Hippocampal formation (tissue), 2 donors: ENCODE data around the gene PCDH17.
A peak's percentile ranks its signal among the peaks of the same experiment; 100 is the strongest.

Experiments used
- DNase-seq, 2 donors: peaks; one replicate each; lab custom pipeline; 2025; lab: John Stamatoyannopoulos, UW

Gene PCDH17

DNA sequence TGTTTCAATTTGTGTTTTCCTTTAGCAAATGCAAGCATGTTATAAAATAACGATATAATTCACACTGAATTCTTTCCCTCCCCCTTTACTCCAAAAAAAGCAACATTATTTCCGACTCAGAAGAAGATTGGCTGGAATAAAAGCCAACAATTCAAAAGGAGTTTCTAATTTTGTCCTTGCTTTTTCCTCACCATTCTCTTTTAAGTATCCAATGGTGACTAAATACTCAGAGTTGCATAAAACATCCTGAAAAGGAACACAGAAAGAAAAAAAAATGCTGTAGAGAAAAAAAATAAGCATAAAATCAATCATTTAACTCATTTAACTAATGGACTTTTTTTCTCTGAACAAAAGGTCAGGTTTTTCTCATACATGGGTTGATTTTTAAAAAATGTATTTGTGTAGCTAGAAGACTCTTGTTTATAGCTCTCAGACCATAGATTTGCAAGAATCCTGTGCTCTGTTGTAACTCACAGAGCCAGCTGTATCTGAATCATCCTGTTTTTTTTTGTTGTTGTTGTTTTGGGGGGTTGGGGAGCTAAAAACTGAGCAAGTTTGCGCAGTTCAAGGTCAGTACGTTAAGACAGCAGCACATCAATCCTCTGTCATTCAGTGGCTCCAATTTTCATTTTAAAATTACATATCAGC, 108.1 kb downstream of the PCDH17 start:
- DNase-seq: peak in 1 of 2 donors; percentile 28

DNA sequence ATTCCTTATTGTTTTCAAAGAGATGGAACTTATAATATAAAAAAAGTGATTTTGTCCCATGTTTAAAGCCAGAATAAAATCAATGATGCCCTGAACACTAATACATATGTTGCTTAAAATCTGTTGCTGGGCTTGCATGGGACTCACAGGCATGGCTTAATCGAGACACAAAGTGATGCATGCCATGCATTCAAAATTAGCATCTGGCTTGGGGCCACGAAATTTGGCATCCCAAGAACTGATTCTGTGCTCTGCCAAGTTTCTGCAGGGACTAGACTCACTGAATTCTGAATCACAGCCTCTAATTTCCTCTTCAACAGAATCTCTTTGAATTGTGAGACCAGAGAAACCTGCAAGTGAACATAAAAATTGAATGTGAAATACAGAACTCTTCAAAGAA, 109.2 kb downstream of the PCDH17 start:
- peak; percentile 32 to 50 for DNase-seq

DNA sequence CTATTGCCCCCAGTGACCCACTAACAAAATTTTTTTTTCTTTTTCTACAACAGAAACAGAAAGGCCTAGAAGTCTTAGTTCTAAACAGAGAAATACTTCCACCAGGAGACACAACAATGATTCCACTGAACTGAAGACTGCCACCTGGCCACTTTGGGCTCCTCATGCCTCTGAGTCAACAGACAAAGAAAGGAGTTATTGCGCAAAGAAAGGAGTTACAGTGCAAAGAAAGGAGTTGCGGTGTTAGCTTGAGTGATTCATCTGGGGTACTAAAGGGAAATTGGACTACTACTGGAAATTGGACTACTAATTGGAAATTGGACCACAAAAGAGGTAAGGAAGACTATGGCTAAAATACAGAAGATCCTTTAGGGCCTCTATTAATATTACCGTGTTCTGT, 116.6 kb downstream of the PCDH17 start:
- no peak for DNase-seq

DNA sequence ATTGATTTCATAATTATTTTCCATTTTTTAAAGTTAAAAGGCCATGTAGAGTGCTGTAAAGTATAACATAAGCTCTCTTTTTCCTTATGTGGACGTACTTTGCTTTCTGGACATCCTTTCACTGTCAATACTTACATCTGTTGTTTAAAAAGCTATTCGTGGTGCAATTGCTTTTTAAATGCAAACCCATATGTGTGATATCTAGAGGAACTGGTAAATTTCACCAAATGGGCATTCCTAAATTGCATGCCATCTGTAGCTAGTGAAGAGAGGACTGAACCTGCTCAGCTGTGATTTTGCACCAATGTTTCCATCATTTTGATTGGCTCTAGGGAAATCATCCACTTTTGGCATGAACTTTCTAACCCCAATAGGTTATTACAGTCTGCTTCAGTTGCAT, 129.4 kb downstream of the PCDH17 start:
- DNase-seq: no peak

DNA sequence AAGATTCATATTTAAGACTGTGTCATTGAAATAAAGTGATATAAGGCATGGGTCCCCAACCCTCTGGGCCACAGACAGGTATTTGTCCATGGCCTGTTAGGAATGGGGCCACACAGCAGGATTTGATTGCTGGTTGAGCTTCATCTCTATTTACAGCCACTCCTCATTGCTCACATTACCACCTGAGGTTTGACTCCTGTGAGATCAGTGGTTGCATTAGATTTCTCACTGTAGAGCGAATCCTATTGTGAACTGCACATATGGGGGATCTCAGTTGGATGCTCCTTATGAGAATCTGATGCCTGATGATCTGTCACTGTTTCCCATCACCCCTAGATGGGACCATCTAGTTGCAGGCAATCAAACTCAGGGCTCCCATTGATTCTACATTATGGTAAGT, 132.1 kb downstream of the PCDH17 start:
- no peak for DNase-seq
